ENCODE data around the gene UBE2QL1.

GRCh38 chr5:6497262-6497661 is 48.6 kb downstream of the UBE2QL1 start:
- no peak for TF ChIP-seq CTCF (IDR thresholded peaks at IDR 0.05)
- TF ChIP-seq POLR2AphosphoS5 (IDR thresholded peaks at IDR 0.05): no peak
- TF ChIP-seq POLR2A (IDR thresholded peaks at IDR 0.05): no peak

All from gastroesophageal sphincter (tissue), 3 donors.